ENCODE data around the gene PTDSS2. TPM values are rescaled to one million over a fixed set of nuclear protein-coding genes. Genes with fewer than 3 reads are reported as not detected.
"Not testable (repeated sequence)": the region's sequence is repeated elsewhere in the genome, so short reads cannot be mapped to it uniquely, and the experiment has no call there.

The PTDSS2 gene
- total RNA-seq, 2 donors from 2014 or later = 20.6 to 22.5 TPM

GRCh38 chr11:468036-468435 is 18.0 kb downstream of the PTDSS2 start:
- H3K27ac Mint-ChIP-seq = no peak overlapping the region

GRCh38 chr11:468493-468892 is 18.4 kb downstream of the PTDSS2 start:
- Mint-ChIP-seq H3K36me3 (ENCODE audit: insufficient read depth in 2 of 2) (peaks cover 2 to 3% of the 10 kb centered on the region in 2 donors), H3K9me3 (no peaks in the 10 kb centered on the region), H3K27ac (no peak overlapping the region), H3K27me3 (ENCODE audit: low read depth) (no peaks in the 10 kb centered on the region), H3K4me1 (ENCODE audit: low read depth) (peaks cover 4% of the 10 kb centered on the region), H3K4me3 (no peak overlapping the region)
- DNase-seq (no peak), ATAC-seq (replicated peaks in 1 of 2) (no peak)

More at GRCh38 chr11:468036-468435, 18.0 kb downstream of the PTDSS2 start:
- H3K4me3 Mint-ChIP-seq = no peak overlapping the region
- DNase-seq (no peak), ATAC-seq (replicated peaks in 1 of 2) (no peak)
- H3K9me3 Mint-ChIP-seq = no peaks in the 10 kb centered on the region
- H3K4me1 Mint-ChIP-seq (ENCODE audit: low read depth) = peaks cover 4% of the 10 kb centered on the region
- peaks cover 2 to 3% of the 10 kb centered on the region in 2 donors for H3K36me3 Mint-ChIP-seq (ENCODE audit: insufficient read depth in 2 of 2)
- no peaks in the 10 kb centered on the region for H3K27me3 Mint-ChIP-seq (ENCODE audit: low read depth)

- ATAC-seq (replicated peaks in 1 of 2); H3K36me3 Mint-ChIP-seq (ENCODE audit: insufficient read depth in 2 of 2); H3K4me1 Mint-ChIP-seq (ENCODE audit: low read depth); DNase-seq; H3K4me3 Mint-ChIP-seq; H3K9me3 Mint-ChIP-seq; H3K27me3 Mint-ChIP-seq (ENCODE audit: low read depth); H3K27ac Mint-ChIP-seq: not testable (repeated sequence)
Observed at GRCh38 chr11:469026-469683, 19.1 kb downstream of the PTDSS2 start.

- H3K9me3 Mint-ChIP-seq = no peaks in the 10 kb centered on the region
- peaks cover 4% of the 10 kb centered on the region for H3K4me1 Mint-ChIP-seq (ENCODE audit: low read depth)
- H3K27me3 Mint-ChIP-seq (ENCODE audit: low read depth) = no peaks in the 10 kb centered on the region
- peaks cover 2 to 3% of the 10 kb centered on the region in 2 donors for H3K36me3 Mint-ChIP-seq (ENCODE audit: insufficient read depth in 2 of 2)
- DNase-seq (no peak), ATAC-seq (replicated peaks in 1 of 2) (no peak)
- no peak overlapping the region for H3K27ac Mint-ChIP-seq
- H3K4me3 Mint-ChIP-seq = no peak overlapping the region
Observed at GRCh38 chr11:469684-470560, 19.8 kb downstream of the PTDSS2 start.

GRCh38 chr11:471468-472145 is 21.5 kb downstream of the PTDSS2 start:
- Mint-ChIP-seq H3K36me3 (ENCODE audit: insufficient read depth in 2 of 2) (peaks cover 0 to 2% of the 10 kb centered on the region in 2 donors), H3K27ac (no peak overlapping the region), H3K9me3 (no peaks in the 10 kb centered on the region), H3K27me3 (ENCODE audit: low read depth) (no peaks in the 10 kb centered on the region), H3K4me3 (no peak overlapping the region), H3K4me1 (ENCODE audit: low read depth) (peaks cover 4% of the 10 kb centered on the region)
- ATAC-seq (replicated peaks in 1 of 2) = no peak
- DNase-seq = no peak

GRCh38 chr11:472272-472671 is 22.2 kb downstream of the PTDSS2 start:
- DNase-seq = no peak
- no peak for ATAC-seq (replicated peaks in 1 of 2)
- Mint-ChIP-seq H3K9me3 (no peaks in the 10 kb centered on the region), H3K4me1 (ENCODE audit: low read depth) (peaks cover 4% of the 10 kb centered on the region), H3K27ac (no peak overlapping the region), H3K27me3 (ENCODE audit: low read depth) (no peaks in the 10 kb centered on the region), H3K36me3 (ENCODE audit: insufficient read depth in 2 of 2) (no peaks in the 10 kb centered on the region), H3K4me3 (no peak overlapping the region)

- no peak overlapping the region for H3K4me3 Mint-ChIP-seq
- peaks cover 4% of the 10 kb centered on the region for H3K4me1 Mint-ChIP-seq (ENCODE audit: low read depth)
- ATAC-seq (replicated peaks in 1 of 2) = no peak
- no peak overlapping the region for H3K27ac Mint-ChIP-seq
- no peaks in the 10 kb centered on the region for H3K9me3 Mint-ChIP-seq
- no peaks in the 10 kb centered on the region for H3K36me3 Mint-ChIP-seq (ENCODE audit: insufficient read depth in 2 of 2)
- DNase-seq = no peak
- H3K27me3 Mint-ChIP-seq (ENCODE audit: low read depth) = no peaks in the 10 kb centered on the region
Observed at GRCh38 chr11:472816-473215, 22.7 kb downstream of the PTDSS2 start.

- H3K27me3 Mint-ChIP-seq (ENCODE audit: low read depth) = no peaks in the 10 kb centered on the region
- peaks cover 4% of the 10 kb centered on the region for H3K4me1 Mint-ChIP-seq (ENCODE audit: low read depth)
- no peak overlapping the region for H3K4me3 Mint-ChIP-seq
- no peak overlapping the region for H3K27ac Mint-ChIP-seq
- ATAC-seq (replicated peaks in 1 of 2) = no peak
- no peaks in the 10 kb centered on the region for H3K9me3 Mint-ChIP-seq
- DNase-seq = no peak
- no peaks in the 10 kb centered on the region for H3K36me3 Mint-ChIP-seq (ENCODE audit: insufficient read depth in 2 of 2)
Observed at GRCh38 chr11:473415-473814, 23.3 kb downstream of the PTDSS2 start.

- Mint-ChIP-seq H3K27ac (no peak overlapping the region), H3K36me3 (ENCODE audit: insufficient read depth in 2 of 2) (no peaks in the 10 kb centered on the region), H3K9me3 (no peaks in the 10 kb centered on the region), H3K4me1 (ENCODE audit: low read depth) (peaks cover 4% of the 10 kb centered on the region), H3K27me3 (ENCODE audit: low read depth) (no peaks in the 10 kb centered on the region), H3K4me3 (no peak overlapping the region)
- DNase-seq (no peak), ATAC-seq (replicated peaks in 1 of 2) (no peak)
Observed at GRCh38 chr11:473962-474785, 24.1 kb downstream of the PTDSS2 start.

GRCh38 chr11:474914-475506 is 24.9 kb downstream of the PTDSS2 start:
- H3K4me3 Mint-ChIP-seq = no peak overlapping the region
- ATAC-seq (replicated peaks in 1 of 2) (no peak), DNase-seq (no peak)
- no peaks in the 10 kb centered on the region for H3K36me3 Mint-ChIP-seq (ENCODE audit: insufficient read depth in 2 of 2)
- H3K27ac Mint-ChIP-seq = no peak overlapping the region
- H3K4me1 Mint-ChIP-seq (ENCODE audit: low read depth) = no peaks in the 10 kb centered on the region
- no peaks in the 10 kb centered on the region for H3K9me3 Mint-ChIP-seq
- H3K27me3 Mint-ChIP-seq (ENCODE audit: low read depth) = no peaks in the 10 kb centered on the region

- ATAC-seq (replicated peaks in 1 of 2) (no peak), DNase-seq (no peak)
- H3K4me3 Mint-ChIP-seq = no peak overlapping the region
- no peaks in the 10 kb centered on the region for H3K36me3 Mint-ChIP-seq (ENCODE audit: insufficient read depth in 2 of 2)
- no peaks in the 10 kb centered on the region for H3K4me1 Mint-ChIP-seq (ENCODE audit: low read depth)
- H3K27ac Mint-ChIP-seq = no peak overlapping the region
- H3K9me3 Mint-ChIP-seq = no peaks in the 10 kb centered on the region
- H3K27me3 Mint-ChIP-seq (ENCODE audit: low read depth) = no peaks in the 10 kb centered on the region
Observed at GRCh38 chr11:475941-476340, 25.9 kb downstream of the PTDSS2 start.

GRCh38 chr11:476416-476815 is 26.3 kb downstream of the PTDSS2 start:
- H3K4me1 Mint-ChIP-seq (ENCODE audit: low read depth) = no peaks in the 10 kb centered on the region
- no peaks in the 10 kb centered on the region for H3K9me3 Mint-ChIP-seq
- no peaks in the 10 kb centered on the region for H3K36me3 Mint-ChIP-seq (ENCODE audit: insufficient read depth in 2 of 2)
- no peak overlapping the region for H3K4me3 Mint-ChIP-seq
- DNase-seq (no peak), ATAC-seq (replicated peaks in 1 of 2) (no peak)
- no peak overlapping the region for H3K27ac Mint-ChIP-seq
- H3K27me3 Mint-ChIP-seq (ENCODE audit: low read depth) = no peaks in the 10 kb centered on the region
